ENCODE measurements around the gene GNAL. TPM values are rescaled to one million over a fixed set of nuclear protein-coding genes. Genes with fewer than 3 reads are reported as not detected.

GNAL gene
- total RNA-seq, 1 experiment from 2014 or later: 24.0 TPM

DNA sequence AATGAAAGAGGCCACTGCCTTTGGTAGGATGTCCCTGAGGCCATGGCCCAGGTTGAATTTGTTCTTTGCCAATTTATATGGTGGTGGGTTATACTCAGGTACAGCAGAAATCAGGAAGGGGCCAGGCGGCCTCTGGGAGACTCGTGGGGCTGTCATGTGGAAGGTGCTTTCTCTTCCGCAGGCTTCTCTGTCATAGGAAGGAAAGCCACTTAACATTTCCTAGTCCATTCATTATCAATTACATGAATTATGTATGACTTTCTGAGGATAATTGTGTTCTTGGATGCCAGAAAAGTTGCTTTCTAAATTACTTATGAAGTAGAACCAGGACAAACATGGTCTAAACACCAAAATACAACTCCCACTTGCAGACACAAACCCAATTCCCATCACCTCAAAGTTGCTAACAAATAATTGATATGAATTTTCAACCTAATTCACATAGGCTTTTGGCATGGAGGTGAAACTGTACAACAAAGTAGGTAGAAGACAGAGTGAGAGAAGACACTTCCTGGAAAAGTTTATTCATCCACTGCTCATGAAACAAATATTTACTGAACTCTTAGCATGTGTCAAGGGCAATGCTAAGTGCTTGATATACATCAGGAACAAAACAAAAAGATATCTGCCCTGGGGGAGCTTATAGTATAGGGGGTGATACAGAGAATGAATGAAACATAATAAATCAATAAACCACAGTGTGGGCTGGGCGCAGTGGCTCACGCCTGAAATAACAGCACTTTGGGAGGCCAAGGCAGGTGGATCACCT is 111.7 kb downstream of the GNAL start:
- Histone ChIP-seq H3K79me1 (ENCODE audit: insufficient read depth, low read depth, low read length, poor library complexity, severe bottlenecking) (no peaks in the 10 kb centered on the region), H4K8ac (replicated peaks; ENCODE audit: insufficient read length, low read depth, low read length) (no peak overlapping the region), H3K23ac (ENCODE audit: insufficient read length, low read depth, low read length) (no peak overlapping the region), H3K27me3 (ENCODE audit: insufficient read depth, low read length) (no peaks in the 10 kb centered on the region), H3K4me1 (ENCODE audit: insufficient read depth, low read length) (0 out of 2 replicates have a peak, but pooled peaks cover 1% of the 10 kb centered on the region), H3K23me2 (ENCODE audit: insufficient read length, low read depth, low read length, poor library complexity, severe bottlenecking) (no peaks in the 10 kb centered on the region), H2AK5ac (ENCODE audit: insufficient read length, low read length) (no peak overlapping the region), H2BK12ac (ENCODE audit: insufficient read length, low read depth, low read length) (no peak overlapping the region), H3K27ac (ENCODE audit: insufficient read length, low read depth, low read length) (no peak overlapping the region), H3K14ac (ENCODE audit: insufficient read depth, low read length) (no peak overlapping the region), H3K56ac (ENCODE audit: insufficient read length, low read depth, low read length) (no peak overlapping the region), H4K91ac (ENCODE audit: insufficient read length, low read depth, low read length) (no peak overlapping the region), H3K9ac (ENCODE audit: extremely low read depth, insufficient read length, low read length) (no peak overlapping the region), H4K20me1 (ENCODE audit: control insufficient read depth, insufficient read depth, insufficient read length) (no peaks in the 10 kb centered on the region), H3K79me2 (ENCODE audit: insufficient read depth, low read length) (no peaks in the 10 kb centered on the region), H2BK15ac (ENCODE audit: low read depth, low read length) (no peak overlapping the region), H3K4me2 (ENCODE audit: insufficient read depth, insufficient read length, low read length) (no peak overlapping the region), H3K4ac (ENCODE audit: low read depth, low read length) (no peak overlapping the region), H3T11ph (ENCODE audit: low read length) (no peak overlapping the region), H2BK20ac (ENCODE audit: low read depth, low read length, poor library complexity, severe bottlenecking) (no peak overlapping the region), H2AFZ (ENCODE audit: low read length) (no peak overlapping the region), H3K9me3 (ENCODE audit: control insufficient read depth, low read depth, low read length) (no peaks in the 10 kb centered on the region), H3K18ac (ENCODE audit: insufficient read length, low read depth, low read length) (no peak overlapping the region), H4K5ac (ENCODE audit: insufficient read length, low read depth, low read length) (no peak overlapping the region), H2BK5ac (ENCODE audit: insufficient read length, low read length) (no peak overlapping the region), H2BK120ac (ENCODE audit: low read depth, low read length, poor library complexity, severe bottlenecking) (no peak overlapping the region)
- H3K4me3 Mint-ChIP-seq: no peak overlapping the region
- WGBS (ENCODE audit: extremely low coverage, insufficient read length, low lambda C conversion rate): no CpG with 5 or more reads among the region's 5 CpGs
- no peak overlapping the region for H3K27ac Mint-ChIP-seq
- TF ChIP-seq, protein P1, sequence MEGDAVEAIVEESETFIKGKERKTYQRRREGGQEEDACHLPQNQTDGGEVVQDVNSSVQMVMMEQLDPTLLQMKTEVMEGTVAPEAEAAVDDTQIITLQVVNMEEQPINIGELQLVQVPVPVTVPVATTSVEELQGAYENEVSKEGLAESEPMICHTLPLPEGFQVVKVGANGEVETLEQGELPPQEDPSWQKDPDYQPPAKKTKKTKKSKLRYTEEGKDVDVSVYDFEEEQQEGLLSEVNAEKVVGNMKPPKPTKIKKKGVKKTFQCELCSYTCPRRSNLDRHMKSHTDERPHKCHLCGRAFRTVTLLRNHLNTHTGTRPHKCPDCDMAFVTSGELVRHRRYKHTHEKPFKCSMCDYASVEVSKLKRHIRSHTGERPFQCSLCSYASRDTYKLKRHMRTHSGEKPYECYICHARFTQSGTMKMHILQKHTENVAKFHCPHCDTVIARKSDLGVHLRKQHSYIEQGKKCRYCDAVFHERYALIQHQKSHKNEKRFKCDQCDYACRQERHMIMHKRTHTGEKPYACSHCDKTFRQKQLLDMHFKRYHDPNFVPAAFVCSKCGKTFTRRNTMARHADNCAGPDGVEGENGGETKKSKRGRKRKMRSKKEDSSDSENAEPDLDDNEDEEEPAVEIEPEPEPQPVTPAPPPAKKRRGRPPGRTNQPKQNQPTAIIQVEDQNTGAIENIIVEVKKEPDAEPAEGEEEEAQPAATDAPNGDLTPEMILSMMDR (conservative IDR thresholded peaks at IDR 0.05): no peak
- peaks cover 0 to 3% (median 0%) of the 10 kb centered on the region in 3 experiments; a peak in 3 of 7 replicates for H3K36me3 Mint-ChIP-seq (ENCODE audit: insufficient read depth in 1 of 3, low read depth in 3 of 3)
- DNase-seq: no peak
- peaks cover 13 to 19% of the 10 kb centered on the region in 2 experiments for H3K4me1 Mint-ChIP-seq
- no peaks in the 10 kb centered on the region for H3K9me3 Mint-ChIP-seq
- H3K27me3 Mint-ChIP-seq (ENCODE audit: low read depth): no peaks in the 10 kb centered on the region
